GM21423 (cell line): Measurements from ENCODE around the gene NOTO.
A peak's percentile ranks its signal among the peaks of the same experiment; 100 is the strongest.

ENCODE experiments used
- ATAC-seq: cut with Tn5 transposase; IDR thresholded peaks from one replicate; pipeline ENCODE4 v1.9.1; 2021; ENCODE audit warnings: mild to moderate bottlenecking, moderate library complexity; ENCODE audit not compliant: unreplicated experiment

The NOTO gene

DNA sequence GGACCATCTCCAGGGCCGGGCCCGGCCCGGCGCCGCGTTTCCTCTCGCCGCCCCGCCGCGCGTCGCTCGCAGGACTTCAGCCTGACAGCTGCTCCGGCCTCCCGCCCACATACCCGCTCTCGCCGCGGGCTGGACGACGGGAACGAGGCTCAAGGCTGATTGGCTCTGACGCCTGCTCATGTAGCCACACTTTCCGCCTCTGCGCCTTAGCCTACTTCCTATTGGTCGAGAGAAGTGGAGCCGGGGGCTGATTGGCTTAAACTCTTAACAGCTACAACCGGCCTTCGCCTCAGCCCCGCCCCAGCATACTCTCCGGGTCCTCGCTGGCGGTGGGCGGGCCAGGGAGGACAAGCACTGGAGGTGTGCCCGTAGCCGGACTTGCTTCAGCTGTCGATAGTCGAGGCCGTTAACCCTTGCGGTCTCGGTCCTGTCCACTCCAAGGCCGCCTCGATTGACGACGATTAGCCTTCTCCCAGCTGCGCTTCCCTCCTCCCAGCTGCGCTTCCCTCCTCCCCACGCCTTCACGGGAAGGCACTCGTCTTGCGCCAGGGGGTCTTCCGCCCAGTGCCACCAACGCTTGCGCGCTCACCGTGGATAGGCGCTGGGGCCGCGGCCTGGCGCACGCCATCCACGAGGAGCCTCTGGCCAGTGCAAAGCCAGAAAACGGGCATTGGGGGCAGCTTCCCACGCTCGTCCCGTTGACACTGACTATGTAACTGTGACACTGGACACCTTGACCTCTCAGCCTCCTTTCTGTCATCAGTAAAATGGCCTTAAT is 31.0 kb downstream of the NOTO start, which contains the start of gene PRADC1:
PRADC1 (minus strand) TSS at position 86 of the 778 bp plus-strand sequence; CDS start at position 7, 79 bp downstream.
- ATAC-seq, result peak; percentile 89

GRCh38 chr2:73233932-73234832 is 31.8 kb downstream of the NOTO start, which contains the start of gene CCT7:
TSS of gene CCT7 (plus strand) at chr2:73234308. CDS start at chr2:73234379, 71 bp downstream.
- ATAC-seq, result peak; percentile 62

- ATAC-seq, result no peak
Observed at GRCh38 chr2:73235315-73236028, 33.1 kb downstream of the NOTO start.

GRCh38 chr2:73237168-73237567 is 34.8 kb downstream of the NOTO start:
- ATAC-seq, result no peak

DNA sequence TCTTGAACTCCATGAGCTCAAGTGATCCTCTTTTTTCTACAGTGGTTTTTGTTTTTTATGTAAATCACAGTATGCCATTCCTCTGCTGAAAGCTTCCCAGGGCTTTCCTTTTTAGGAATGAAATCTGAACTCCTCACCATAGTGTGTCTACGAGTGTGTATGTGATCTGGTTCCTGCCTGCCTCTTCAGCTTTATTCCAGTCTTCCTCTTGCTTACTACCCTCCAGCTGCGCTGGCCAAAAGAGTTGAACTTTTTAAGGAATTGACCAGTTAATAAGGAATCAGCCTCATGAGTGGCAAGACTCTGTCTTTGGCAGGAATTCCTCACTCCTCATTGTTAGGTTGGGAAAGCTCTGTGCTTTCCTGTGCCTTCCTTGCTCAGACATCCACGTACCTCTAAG is 35.8 kb downstream of the NOTO start:
- no peak for ATAC-seq

DNA sequence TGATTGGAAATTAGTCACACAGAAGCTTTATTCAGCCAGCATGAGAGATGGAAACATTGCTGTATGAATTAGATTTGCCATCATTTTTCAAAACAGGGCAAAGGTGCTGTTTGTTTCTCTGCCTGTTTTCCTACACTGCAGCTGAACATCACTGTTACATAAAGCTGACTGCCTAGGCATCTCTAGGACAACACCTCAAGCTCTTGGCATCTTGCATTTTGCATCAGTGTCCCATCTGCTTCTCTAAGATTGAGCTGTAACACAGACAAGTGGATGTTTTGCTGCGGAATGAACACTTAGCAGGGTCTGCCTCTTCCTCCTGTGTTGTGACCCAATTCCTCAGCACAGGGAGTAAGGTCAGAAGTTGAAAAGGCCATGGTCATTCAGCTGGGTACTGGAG is 36.6 kb downstream of the NOTO start:
- no peak for ATAC-seq

GRCh38 chr2:73239776-73240175 is 37.4 kb downstream of the NOTO start:
- ATAC-seq, result no peak

DNA sequence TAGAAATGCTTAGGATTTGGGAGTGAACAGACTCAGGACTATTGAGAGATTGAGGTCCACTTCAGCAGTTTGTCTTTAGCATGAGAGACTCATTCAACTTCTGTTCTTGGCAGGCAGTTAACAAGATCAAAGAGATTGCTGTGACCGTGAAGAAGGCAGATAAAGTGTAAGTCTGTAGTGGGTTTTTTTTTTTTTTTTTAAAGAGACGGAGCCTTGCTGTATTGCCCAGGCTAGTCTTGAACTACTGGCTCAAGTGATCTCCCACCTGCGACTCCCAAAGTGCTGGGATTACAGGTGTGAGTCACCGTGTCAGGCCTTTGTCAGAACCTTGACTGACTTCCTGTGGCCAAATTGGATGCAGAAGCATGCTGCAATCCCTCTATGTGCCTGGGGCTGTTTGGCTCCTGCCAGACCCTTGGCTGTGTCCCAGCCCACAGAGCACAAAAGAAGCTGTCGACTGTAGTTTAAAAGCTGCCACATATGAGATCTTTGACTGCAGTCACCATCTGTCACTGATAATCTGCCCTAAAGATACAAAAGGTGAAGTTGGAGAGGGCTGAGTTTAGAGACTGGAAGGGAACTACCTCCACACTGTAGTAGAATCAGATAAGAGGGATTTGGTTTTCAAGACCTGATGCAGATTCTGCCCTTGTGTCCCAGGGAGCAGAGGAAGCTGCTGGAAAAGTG is 41.7 kb downstream of the NOTO start:
- ATAC-seq, result no peak

DNA sequence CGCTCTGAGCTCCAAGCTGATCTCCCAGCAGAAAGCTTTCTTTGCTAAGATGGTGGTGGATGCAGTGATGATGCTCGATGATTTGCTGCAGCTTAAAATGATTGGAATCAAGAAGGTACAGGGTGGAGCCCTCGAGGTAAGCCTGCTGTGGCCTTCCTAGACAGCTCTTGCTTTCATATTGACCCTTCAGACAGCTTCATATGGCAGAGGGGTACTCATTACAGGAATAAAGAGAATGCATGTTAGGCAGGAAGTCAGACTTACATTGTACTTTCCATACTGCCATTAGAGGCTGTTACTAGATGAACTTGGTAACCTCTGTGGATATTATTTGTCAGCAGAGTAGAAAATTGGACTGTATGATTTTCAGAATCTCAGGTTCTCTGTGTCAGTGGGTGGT is 42.2 kb downstream of the NOTO start:
- no peak for ATAC-seq

DNA sequence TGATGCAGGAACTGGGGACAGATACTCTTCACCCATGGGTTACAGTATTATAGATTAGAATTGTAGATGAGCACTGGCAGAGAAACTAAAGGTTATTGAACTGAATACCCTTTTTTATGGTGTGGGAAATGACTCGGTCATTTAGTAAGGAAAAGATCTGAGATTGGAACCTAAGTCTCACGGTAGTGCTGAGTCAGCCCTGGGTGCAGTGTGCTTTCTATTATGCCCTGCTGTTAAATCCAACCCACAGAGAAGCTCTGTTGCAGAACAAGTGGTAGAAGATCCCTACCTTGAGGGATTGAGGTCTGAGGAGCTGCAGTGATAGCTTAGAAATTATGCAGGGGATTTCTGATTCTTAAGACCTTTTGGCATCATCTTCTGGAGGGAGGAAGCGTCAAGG is 44.5 kb downstream of the NOTO start:
- no peak for ATAC-seq

- ATAC-seq, result no peak
Observed at GRCh38 chr2:73249636-73250035, 47.3 kb downstream of the NOTO start.

DNA sequence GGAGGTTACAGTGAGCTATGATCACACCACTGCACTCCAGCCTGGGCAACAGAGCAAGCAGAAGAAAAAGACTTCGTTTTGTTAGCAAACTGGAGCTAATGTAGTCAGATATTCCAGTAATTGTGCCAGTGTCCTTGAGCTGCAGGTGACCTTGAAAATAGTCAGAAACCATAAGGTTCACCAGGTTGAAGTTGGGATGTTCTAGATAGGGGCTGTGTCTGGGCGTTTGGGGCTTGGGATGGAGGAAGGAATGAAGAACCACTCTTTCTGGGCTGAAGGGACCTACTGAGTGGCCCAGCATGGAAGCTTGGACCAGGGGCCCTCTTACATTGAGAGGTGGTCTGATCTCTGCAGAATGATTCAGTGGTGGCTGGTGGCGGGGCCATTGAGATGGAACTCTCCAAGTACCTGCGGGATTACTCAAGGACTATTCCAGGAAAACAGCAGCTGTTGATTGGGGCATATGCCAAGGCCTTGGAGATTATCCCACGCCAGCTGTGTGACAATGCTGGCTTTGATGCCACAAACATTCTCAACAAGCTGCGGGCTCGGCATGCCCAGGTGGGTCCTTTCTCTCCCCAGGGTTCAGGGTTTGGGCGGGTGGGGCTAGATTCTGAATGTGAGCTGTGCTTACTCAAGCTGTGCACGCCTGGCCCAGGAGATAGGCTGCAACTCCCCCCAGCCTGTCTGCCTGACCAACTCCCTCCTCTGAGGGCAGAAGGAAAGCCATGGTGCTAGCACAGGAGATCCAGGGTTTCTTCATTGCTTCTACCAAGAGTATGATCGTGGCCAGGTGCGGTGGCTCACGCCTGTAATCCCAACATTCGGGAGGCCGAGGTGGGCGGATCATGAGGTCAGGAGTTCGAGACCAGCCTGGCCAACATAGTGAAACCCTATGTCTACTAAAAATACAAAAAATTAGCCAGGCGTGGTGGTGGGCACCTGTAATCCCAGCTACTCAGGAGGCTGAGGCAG is 48.8 kb downstream of the NOTO start:
- no peak for ATAC-seq

- ATAC-seq, result no peak
Observed at GRCh38 chr2:73252238-73253027, 50.1 kb downstream of the NOTO start.

DNA sequence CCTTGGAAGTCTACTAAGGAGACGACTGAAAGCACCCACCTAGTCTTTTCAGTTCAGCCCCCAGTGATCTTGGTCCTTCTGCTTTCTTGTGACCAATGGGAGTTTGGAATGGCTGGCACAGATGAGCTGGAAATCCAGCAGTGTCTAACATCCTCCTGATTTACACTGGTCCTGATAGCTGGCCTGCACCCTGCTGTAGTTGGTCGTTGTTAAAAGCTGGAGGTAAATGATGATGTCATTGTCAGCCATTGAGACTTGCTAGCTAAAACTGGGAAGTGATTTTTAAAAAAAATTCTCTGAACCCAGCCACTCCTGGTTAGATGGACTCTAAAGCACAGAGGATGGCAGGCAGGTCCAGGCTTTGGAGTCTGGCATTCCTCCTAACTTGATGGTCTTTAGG is 51.0 kb downstream of the NOTO start:
- ATAC-seq, result no peak

GRCh38 chr2:73253901-73254300 is 51.5 kb downstream of the NOTO start:
- no peak for ATAC-seq

GRCh38 chr2:73254343-73255006 is 52.1 kb downstream of the NOTO start:
- ATAC-seq, result no peak

DNA sequence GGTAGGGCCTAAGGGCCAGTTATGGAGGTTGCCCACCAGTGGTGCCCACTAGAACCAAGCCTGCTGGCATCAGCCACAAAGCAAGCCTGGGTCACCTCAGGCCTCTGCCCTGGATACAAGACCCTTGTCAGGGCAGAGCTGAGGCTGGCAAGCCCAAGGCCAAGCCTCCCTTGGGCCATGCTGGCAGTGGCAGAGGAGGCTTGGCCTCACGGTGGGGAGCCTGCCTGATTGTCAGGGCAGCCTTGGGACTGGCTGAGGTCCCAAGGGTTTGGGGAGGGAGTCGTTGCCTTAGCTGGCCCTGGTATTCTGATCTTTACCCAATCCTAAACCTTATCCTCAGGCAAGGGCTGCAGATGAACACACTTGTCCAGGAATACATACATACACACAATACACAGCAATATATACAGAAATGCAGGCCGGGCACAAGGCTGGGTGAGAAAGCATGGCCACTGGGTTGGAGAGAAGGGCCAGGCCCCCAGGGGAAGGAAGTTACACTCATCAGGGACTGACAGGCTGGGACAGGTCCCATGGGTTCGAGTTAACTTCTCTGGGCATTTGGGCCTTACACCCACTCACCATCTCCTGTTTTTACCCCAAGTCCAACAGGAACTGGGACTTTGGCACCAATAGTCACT is 52.8 kb downstream of the NOTO start:
- ATAC-seq, result no peak
